ENCODE measurements around the gene ALOX12. TPM values are rescaled to one million over a fixed set of nuclear protein-coding genes. Genes with fewer than 3 reads are reported as not detected.
"Not testable (repeated sequence)": the region's sequence is repeated elsewhere in the genome, so short reads cannot be mapped to it uniquely, and the experiment has no call there.

The ALOX12 gene
- total and polyA plus RNA-seq, 12 donors = 0.04 to 0.11 TPM; not detected in 10

GRCh38 chr17:7048968-7049367 is 53.1 kb downstream of the ALOX12 start:
- Histone ChIP-seq H3K36me3 (no peaks in the 10 kb centered on the region), H3K9me3 (no peaks in the 10 kb centered on the region), H3K4me3 (no peak overlapping the region), H3K4me1 (peaks cover under 1 to 22% (median 15%) of the 10 kb centered on the region in 9 donors), H3K27ac (no peak overlapping the region), H3K27me3 (peaks cover 0 to 36% (median 10%) of the 10 kb centered on the region in 7 donors)
- no peak for DNase-seq
- 67 to 75% methylated on average over 6 of the region's 6 CpGs for WGBS, 2 donors
- ATAC-seq = no peak
- intact Hi-C loops (cut with DNase I) = loop anchor here in 5 of 10 donors (5.0 to 10.0 kb wide), 3 partner anchors 246 to 256 kb away; partner anchors contain the start of genes YBX2 (in 2 of the 5) and EIF5A (in 1 of the 5)
- TF ChIP-seq CTCF (IDR thresholded peaks at IDR 0.05) = no peak

- H3K27me3 ChIP-seq = peaks cover 0 to 20% (median 4%) of the 10 kb centered on the region in 7 donors
- H3K27ac ChIP-seq, ATAC-seq, H3K9me3 ChIP-seq, H3K4me3 ChIP-seq, DNase-seq, H3K36me3 ChIP-seq: not testable (repeated sequence)
- 83 to 84% methylated on average over 9 of the region's 9 CpGs for WGBS, 2 donors
- intact Hi-C loops (cut with DNase I) = loop anchor here in 8 of 10 donors (2.0 to 10.0 kb wide), 5 partner anchors 87 to 247 kb away; partner anchors contain the start of genes ASGR1 (in 4 of the 8) and YBX2 (in 2 of the 8)
- H3K4me1 ChIP-seq = peaks cover 0 to 20% (median 13%) of the 10 kb centered on the region in 9 donors
Observed at GRCh38 chr17:7050583-7050982, 54.7 kb downstream of the ALOX12 start.

GRCh38 chr17:7056386-7056785 is 60.5 kb downstream of the ALOX12 start:
- peaks cover 0 to 4% (median 0%) of the 10 kb centered on the region in 9 donors for H3K4me1 ChIP-seq
- intact Hi-C loops (cut with DNase I) = loop anchor here in 3 of 10 donors (5.0 to 10.0 kb wide), 2 partner anchors 61 to 238 kb away; partner anchors contain the start of gene YBX2 (in 2 of the 3)
- ATAC-seq (no peak), DNase-seq (no peak)
- no peak overlapping the region for H3K27ac ChIP-seq
- no peak for TF ChIP-seq CTCF (IDR thresholded peaks at IDR 0.05)
- no peaks in the 10 kb centered on the region for H3K9me3 ChIP-seq
- H3K36me3 ChIP-seq = no peaks in the 10 kb centered on the region
- H3K27me3 ChIP-seq = peaks cover 0 to 13% (median 9%) of the 10 kb centered on the region in 7 donors
- H3K4me3 ChIP-seq = no peak overlapping the region
- WGBS, 2 donors = 91 to 93% methylated on average over 4 of the region's 4 CpGs

- intact Hi-C loops (cut with DNase I) = loop anchor here in 3 of 10 donors (5.0 to 10.0 kb wide), 2 partner anchors 58 to 236 kb away; partner anchors contain the start of gene YBX2 (in 2 of the 3)
- Histone ChIP-seq H3K36me3 (no peaks in the 10 kb centered on the region), H3K4me1 (peaks cover 0 to 4% (median 0%) of the 10 kb centered on the region in 9 donors), H3K27ac (no peak overlapping the region), H3K4me3 (no peak overlapping the region), H3K27me3 (peaks cover 0 to 22% (median 11%) of the 10 kb centered on the region in 7 donors), H3K9me3 (no peaks in the 10 kb centered on the region)
- no peak for TF ChIP-seq CTCF (IDR thresholded peaks at IDR 0.05)
- DNase-seq (no peak), ATAC-seq (peak in 1 of 8 donors; percentile 33)
- WGBS, 2 donors = 53 to 54% methylated on average over 7 of the region's 7 CpGs
Observed at GRCh38 chr17:7058831-7059447, 63.1 kb downstream of the ALOX12 start.

Other genes starting within 250 kb of the ALOX12 start
- gene XAF1, start 240.0 kb upstream of the ALOX12 start, total RNA-seq = 10 to 100 TPM; 12.8 to 59.8 (median 28.1) TPM
- gene XAF1, start 240.0 kb upstream of the ALOX12 start, polyA plus RNA-seq = 10 to 100 TPM; 12.4 to 94.8 TPM
- gene FBXO39, start 219.8 kb upstream of the ALOX12 start, total RNA-seq = under 1 TPM in 1 of 10 donors, not detected in 9; 0.26 TPM
- gene FBXO39, start 219.8 kb upstream of the ALOX12 start, polyA plus RNA-seq = under 1 TPM; 0.13 to 0.37 TPM
- gene TEKT1, start 164.3 kb upstream of the ALOX12 start, total RNA-seq = not detected
- gene TEKT1, start 164.3 kb upstream of the ALOX12 start, polyA plus RNA-seq = not detected
- 100 to 1,000 TPM; 144 to 241 (median 160) TPM for gene RNASEK, start 16.6 kb downstream of the ALOX12 start, total RNA-seq
- 100 to 1,000 TPM; 220 to 429 TPM for gene RNASEK, start 16.6 kb downstream of the ALOX12 start, polyA plus RNA-seq
- gene BCL6B, start 27.0 kb downstream of the ALOX12 start, total RNA-seq = 10 to 100 TPM in 8 of 10 donors, 1 to 10 TPM in 2; 9.6 to 35.4 (median 18.3) TPM
- gene BCL6B, start 27.0 kb downstream of the ALOX12 start, polyA plus RNA-seq = 1 to 10 TPM; 9.5 to 9.7 TPM
- gene SLC16A13, start 40.0 kb downstream of the ALOX12 start, total RNA-seq = 1 to 10 TPM in 9 of 10 donors, under 1 TPM in 1; 0.70 to 2.1 (median 1.5) TPM
- 1 to 10 TPM; 1.1 to 2.0 TPM for gene SLC16A13, start 40.0 kb downstream of the ALOX12 start, polyA plus RNA-seq
- gene SLC16A11, start 48.0 kb downstream of the ALOX12 start, total RNA-seq = 1 to 10 TPM in 1 of 10 donors, under 1 TPM in 9; 0.19 to 1.1 (median 0.48) TPM
- 1 to 10 TPM in 1 of 2 donors, under 1 TPM in 1; 0.78 to 2.1 TPM for gene SLC16A11, start 48.0 kb downstream of the ALOX12 start, polyA plus RNA-seq
- gene CLEC10A, start 84.2 kb downstream of the ALOX12 start, total RNA-seq = 10 to 100 TPM in 1 of 10 donors, 1 to 10 TPM in 9; 1.4 to 26.3 (median 2.1) TPM
- gene CLEC10A, start 84.2 kb downstream of the ALOX12 start, polyA plus RNA-seq = 1 to 10 TPM; 2.5 to 3.4 TPM
- under 1 TPM in 5 of 10 donors, not detected in 5; 0.16 to 0.54 (median 0.25) TPM for gene ASGR2, start 118.8 kb downstream of the ALOX12 start, total RNA-seq
- gene ASGR2, start 118.8 kb downstream of the ALOX12 start, polyA plus RNA-seq = under 1 TPM in 1 of 2 donors, not detected in 1; 0.41 TPM
- 1 to 10 TPM in 2 of 10 donors, under 1 TPM in 6, not detected in 2; 0.32 to 1.2 (median 0.55) TPM for gene ASGR1, start 183.3 kb downstream of the ALOX12 start, total RNA-seq
- gene ASGR1, start 183.3 kb downstream of the ALOX12 start, polyA plus RNA-seq = under 1 TPM; 0.59 TPM
- 10 to 100 TPM; 13.0 to 22.1 (median 16.7) TPM for gene DLG4, start 223.8 kb downstream of the ALOX12 start, total RNA-seq
- 10 to 100 TPM in 1 of 2 donors, 1 to 10 TPM in 1; 5.4 to 27.8 TPM for gene DLG4, start 223.8 kb downstream of the ALOX12 start, polyA plus RNA-seq
- 1,000 to 10,000 TPM in 7 of 10 donors, 100 to 1,000 TPM in 3; 951 to 2,054 (median 1,322) TPM for gene ACADVL, start 223.9 kb downstream of the ALOX12 start, total RNA-seq
- 1,000 to 10,000 TPM in 1 of 2 donors, 100 to 1,000 TPM in 1; 807 to 4,806 TPM for gene ACADVL, start 223.9 kb downstream of the ALOX12 start, polyA plus RNA-seq
- gene DVL2, start 238.5 kb downstream of the ALOX12 start, total RNA-seq = 10 to 100 TPM; 14.1 to 25.6 (median 18.0) TPM
- 10 to 100 TPM in 1 of 2 donors, 1 to 10 TPM in 1; 10.0 to 23.0 TPM for gene DVL2, start 238.5 kb downstream of the ALOX12 start, polyA plus RNA-seq
- gene PHF23, start 243.4 kb downstream of the ALOX12 start, total RNA-seq = 10 to 100 TPM; 17.7 to 24.5 (median 22.6) TPM
- gene PHF23, start 243.4 kb downstream of the ALOX12 start, polyA plus RNA-seq = 10 to 100 TPM; 16.1 to 25.0 TPM
- 100 to 1,000 TPM; 440 to 567 (median 501) TPM for gene GABARAP, start 246.4 kb downstream of the ALOX12 start, total RNA-seq
- 100 to 1,000 TPM; 540 to 733 TPM for gene GABARAP, start 246.4 kb downstream of the ALOX12 start, polyA plus RNA-seq

Measured in heart right ventricle (tissue), 16 donors.